Measurements from ENCODE around the gene ADAP1. TPM values are rescaled to one million over a fixed set of nuclear protein-coding genes. Genes with fewer than 3 reads are reported as not detected.
A peak's percentile ranks its signal among the peaks of the same experiment; 100 is the strongest.
"Not testable (repeated sequence)": the region's sequence is repeated elsewhere in the genome, so short reads cannot be mapped to it uniquely, and the experiment has no call there.

ADAP1 gene
- total and polyA plus RNA-seq, 8 donors = 10.9 to 41.2 (median 14.4) TPM

DNA sequence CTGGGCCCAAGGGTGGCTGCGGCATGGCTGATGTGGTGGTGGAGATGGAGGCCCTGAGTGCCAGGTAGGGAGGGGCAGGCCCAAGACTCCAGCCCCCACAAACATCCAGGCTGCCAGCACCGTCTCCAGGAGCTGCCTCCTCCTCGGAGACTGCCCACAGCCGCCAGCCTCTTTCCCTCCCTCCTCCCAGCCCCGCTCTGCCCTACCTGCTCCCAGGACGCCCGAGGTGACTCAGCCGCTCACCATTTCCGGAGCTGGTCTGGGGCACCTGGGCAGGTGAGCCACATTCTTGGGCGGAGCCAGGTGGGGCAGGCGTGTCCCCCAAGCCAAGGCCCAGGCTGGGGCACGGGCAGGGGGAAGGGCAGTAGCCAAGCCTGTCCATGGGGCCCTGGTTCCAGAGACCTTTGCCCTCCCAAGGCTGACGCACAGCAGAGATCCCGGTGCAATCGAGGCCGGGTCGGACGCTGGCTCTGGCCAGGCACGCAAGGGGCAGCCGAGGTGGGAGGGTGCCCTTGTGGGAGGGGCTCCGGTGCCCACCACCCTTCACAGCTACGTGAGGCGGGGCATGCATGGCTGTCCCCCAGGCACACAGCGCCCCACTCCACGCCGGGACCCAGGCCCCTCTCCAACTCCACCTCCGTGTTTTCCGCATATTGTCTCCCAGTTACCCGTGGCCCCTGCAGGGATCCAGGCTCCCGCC, 8.8 kb downstream of the ADAP1 start:
- peak; percentile 96 to 97 (median 97) for ATAC-seq
- peak overlapping the region; percentile 69 to 76 (median 72) for H3K27ac ChIP-seq
- H3K4me1 ChIP-seq = peaks cover 0 to 8% (median 4%) of the 10 kb centered on the region in 3 donors
- no peak for FAIRE-seq
- no peaks in the 10 kb centered on the region for H3K27me3 ChIP-seq
- peak overlapping the region; percentile 42 to 67 (median 58) for H3K4me3 ChIP-seq
- no peaks in the 10 kb centered on the region for H3K36me3 ChIP-seq
- no peak for TF ChIP-seq CTCF (IDR thresholded peaks at IDR 0.05)
- H3K9me3 ChIP-seq = no peaks in the 10 kb centered on the region
- DNase-seq = peak; percentile 89 to 97 (median 94)
- WGBS, 2 donors = 23 to 24% methylated on average over 29 to 30 of the region's 30 CpGs
- intact Hi-C loops (cut with DNase I) = no loop called here

- no peak for TF ChIP-seq CTCF (IDR thresholded peaks at IDR 0.05)
- H3K27me3 ChIP-seq = no peaks in the 10 kb centered on the region
- no peaks in the 10 kb centered on the region for H3K9me3 ChIP-seq
- FAIRE-seq (no peak), ATAC-seq (peak; percentile 27 to 46 (median 38)), DNase-seq (peak in 3 of 6 donors; percentile 60 to 64 (median 62))
- peak overlapping the region; percentile 42 to 67 (median 58) for H3K4me3 ChIP-seq
- H3K36me3 ChIP-seq = no peaks in the 10 kb centered on the region
- peaks cover 0 to 8% (median 4%) of the 10 kb centered on the region in 3 donors for H3K4me1 ChIP-seq
- intact Hi-C loops (cut with DNase I) = no loop called here
- H3K27ac ChIP-seq = peak overlapping the region; percentile 69 to 76 (median 72)
- WGBS, 2 donors = 26 to 28% methylated on average over 9 to 13 of the region's 13 CpGs
Observed at GRCh38 chr7:945147-945555, 9.3 kb downstream of the ADAP1 start.

DNA sequence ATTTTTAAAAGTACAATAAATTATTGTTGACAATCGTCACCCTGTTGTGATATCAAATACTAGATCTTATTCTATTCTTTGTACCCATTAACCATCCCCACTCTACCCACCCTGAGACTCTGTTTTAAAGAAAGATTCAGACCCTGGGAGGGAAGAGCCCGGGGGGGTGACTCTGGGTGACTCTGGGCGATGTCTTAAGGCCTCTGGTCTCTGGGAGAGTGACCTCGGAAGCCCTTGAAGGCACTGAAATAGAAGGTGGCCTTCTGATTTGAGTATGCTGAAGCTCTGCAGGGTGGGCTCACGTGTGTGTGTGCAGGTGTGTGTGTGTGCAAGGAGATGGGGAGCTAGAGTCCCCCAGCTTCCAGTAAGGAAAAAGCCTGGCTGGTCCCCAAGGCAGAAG, 9.7 kb downstream of the ADAP1 start:
- TF ChIP-seq CTCF (IDR thresholded peaks at IDR 0.05) = no peak
- FAIRE-seq = no peak
- WGBS, 2 donors = 44 to 58% methylated on average over 5 of the region's 5 CpGs
- Histone ChIP-seq H3K36me3 (no peaks in the 10 kb centered on the region), H3K27ac (peak overlapping the region in 3 of 4 donors; percentile 69 to 76 (median 75)), H3K4me1 (peaks cover 0 to 8% (median 4%) of the 10 kb centered on the region in 3 donors), H3K4me3 (peak overlapping the region; percentile 42 to 67 (median 58)), H3K27me3 (no peaks in the 10 kb centered on the region), H3K9me3 (no peaks in the 10 kb centered on the region)
- DNase-seq = no peak
- intact Hi-C loops (cut with DNase I) = no loop called here
- ATAC-seq = peak in 1 of 4 donors; percentile 1

GRCh38 chr7:943793-944192, 10.7 kb downstream of the ADAP1 start:
- H3K4me3 ChIP-seq; H3K27ac ChIP-seq; intact Hi-C loops (cut with DNase I); H3K4me1 ChIP-seq; H3K36me3 ChIP-seq; ATAC-seq; H3K27me3 ChIP-seq; FAIRE-seq; H3K9me3 ChIP-seq: not testable (repeated sequence)
- DNase-seq = peak in 3 of 6 donors; percentile 2 to 9 (median 5)
- 86 to 95% methylated on average over 4 of the region's 4 CpGs for WGBS, 2 donors

- Histone ChIP-seq H3K4me1 (peaks cover 0 to 4% (median under 1%) of the 10 kb centered on the region in 3 donors), H3K4me3 (no peak overlapping the region), H3K9me3 (no peaks in the 10 kb centered on the region), H3K27ac (no peak overlapping the region), H3K27me3 (no peaks in the 10 kb centered on the region), H3K36me3 (no peaks in the 10 kb centered on the region)
- DNase-seq (no peak), FAIRE-seq (no peak), ATAC-seq (no peak)
- intact Hi-C loops (cut with DNase I) = no loop called here
- 72 to 74% methylated on average over 2 of the region's 2 CpGs for WGBS, 2 donors
- no peak for TF ChIP-seq CTCF (IDR thresholded peaks at IDR 0.05)
Observed at GRCh38 chr7:940599-941408, 13.7 kb downstream of the ADAP1 start.
